Suprapubic skin (tissue), 3 donors: ENCODE measurements around the gene UQCRC1.

Experiments used
- CTCF ChIP-seq, 2 donors: fragments of 200-600 bp in 1 of 2; fragments of 450-650 bp in 1 of 2; sonication (generic) in 1 of 2; IDR thresholded peaks; one replicate each; pipeline ENCODE4 v1.5.1; 2016 to 2019; ENCODE audit warnings: antibody characterized with exemption in 2 of 2, mild to moderate bottlenecking in 1 of 2, moderate library complexity in 1 of 2
- POLR2A ChIP-seq, 2 donors: fragments of 450-650 bp; IDR thresholded peaks; one replicate each; pipeline ENCODE4 v1.6.1; 2017; ENCODE audit warnings: antibody characterized with exemption in 2 of 2, mild to moderate bottlenecking in 2 of 2, moderate library complexity in 2 of 2

- no peak for TF ChIP-seq POLR2A (IDR thresholded peaks at IDR 0.05)
- no peak for TF ChIP-seq CTCF (IDR thresholded peaks at IDR 0.05)
These were observed 14.9 kb downstream of the UQCRC1 start for GRCh38 chr3:48594417-48595049.
